WERI-Rb-1 (cell line): ENCODE data around the gene TOM1L2.
A peak's percentile ranks its signal among the peaks of the same experiment; 100 is the strongest.

Experiments used
- DNase-seq: peaks from one replicate; pipeline ENCODE4 v3.0.0-alpha.2; 2020
- H3K27ac ChIP-seq: fragments of 250-450 bp; sonication (Bioruptor Pico); 2 replicates; pipeline ENCODE4 v1.5.1; 2020; ENCODE audit warnings: mild to moderate bottlenecking, moderate library complexity
- H3K27me3 ChIP-seq: fragments of 250-450 bp; sonication (Bioruptor Pico); 2 replicates; pipeline ENCODE4 v1.5.1; 2021; ENCODE audit warnings: mild to moderate bottlenecking, low read depth, moderate library complexity; ENCODE audit not compliant: insufficient read depth, severe bottlenecking
- H3K36me3 ChIP-seq: fragments of 250-450 bp; sonication (Bioruptor Pico); 2 replicates; pipeline ENCODE4 v1.5.1; 2020; ENCODE audit warnings: mild to moderate bottlenecking, moderate library complexity
- H3K4me3 ChIP-seq: 2 replicates; pipeline ENCODE4 v1.5.1; 2011; ENCODE audit warnings: low read depth, mild to moderate bottlenecking, control low read depth, low read length
- H3K9me3 ChIP-seq: fragments of 250-450 bp; sonication (Bioruptor Pico); 2 replicates; pipeline ENCODE4 v1.5.1; 2021; ENCODE audit warnings: mild to moderate bottlenecking, moderate library complexity; ENCODE audit not compliant: severe bottlenecking
- TF ChIP-seq, protein P1 (sequence below): IDR thresholded peaks from 2 replicates; pipeline ENCODE4 v1.5.1; 2011; ENCODE audit warnings: low read depth, mild to moderate bottlenecking, control low read depth, inconsistent platforms, low read length

The TOM1L2 gene

DNA sequence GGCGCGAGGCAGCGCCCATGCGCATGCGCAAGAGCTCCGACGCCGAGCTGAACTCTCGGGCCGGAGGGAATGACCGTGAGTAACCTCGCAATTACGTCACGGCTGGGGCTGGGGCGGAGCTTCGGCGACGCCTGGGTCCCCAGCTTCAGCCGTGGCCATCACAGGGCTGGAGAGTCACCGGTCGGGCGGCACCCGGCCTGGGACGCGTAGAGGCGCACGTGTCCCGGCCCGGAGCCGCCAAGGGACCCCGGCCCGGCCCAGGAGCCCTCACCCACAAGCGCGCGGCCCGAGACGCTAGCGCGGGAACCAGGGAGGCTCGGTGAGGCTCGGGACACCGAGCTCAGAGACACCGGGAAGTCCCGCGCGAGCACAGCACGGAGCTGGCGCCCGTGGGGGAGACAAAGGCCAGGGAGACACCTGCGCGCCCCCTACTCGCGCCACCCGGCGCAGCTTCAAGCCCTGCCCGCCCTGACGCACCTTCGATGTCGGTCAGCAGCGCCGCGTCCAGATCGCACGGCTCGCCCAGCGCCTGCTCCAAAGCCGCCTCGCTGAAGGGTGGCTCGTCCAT, 135.9 kb downstream of the TOM1L2 start:
- H3K4me3 ChIP-seq: peak overlapping the region; percentile 58
- H3K36me3 ChIP-seq: peaks cover 31% of the 10 kb centered on the region
- peak; percentile 97 for DNase-seq
- peak overlapping the region; percentile 94 for H3K27ac ChIP-seq
- H3K9me3 ChIP-seq: no peaks in the 10 kb centered on the region
- H3K27me3 ChIP-seq: no peaks in the 10 kb centered on the region
- TF ChIP-seq, protein P1, sequence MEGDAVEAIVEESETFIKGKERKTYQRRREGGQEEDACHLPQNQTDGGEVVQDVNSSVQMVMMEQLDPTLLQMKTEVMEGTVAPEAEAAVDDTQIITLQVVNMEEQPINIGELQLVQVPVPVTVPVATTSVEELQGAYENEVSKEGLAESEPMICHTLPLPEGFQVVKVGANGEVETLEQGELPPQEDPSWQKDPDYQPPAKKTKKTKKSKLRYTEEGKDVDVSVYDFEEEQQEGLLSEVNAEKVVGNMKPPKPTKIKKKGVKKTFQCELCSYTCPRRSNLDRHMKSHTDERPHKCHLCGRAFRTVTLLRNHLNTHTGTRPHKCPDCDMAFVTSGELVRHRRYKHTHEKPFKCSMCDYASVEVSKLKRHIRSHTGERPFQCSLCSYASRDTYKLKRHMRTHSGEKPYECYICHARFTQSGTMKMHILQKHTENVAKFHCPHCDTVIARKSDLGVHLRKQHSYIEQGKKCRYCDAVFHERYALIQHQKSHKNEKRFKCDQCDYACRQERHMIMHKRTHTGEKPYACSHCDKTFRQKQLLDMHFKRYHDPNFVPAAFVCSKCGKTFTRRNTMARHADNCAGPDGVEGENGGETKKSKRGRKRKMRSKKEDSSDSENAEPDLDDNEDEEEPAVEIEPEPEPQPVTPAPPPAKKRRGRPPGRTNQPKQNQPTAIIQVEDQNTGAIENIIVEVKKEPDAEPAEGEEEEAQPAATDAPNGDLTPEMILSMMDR: no peak

DNA sequence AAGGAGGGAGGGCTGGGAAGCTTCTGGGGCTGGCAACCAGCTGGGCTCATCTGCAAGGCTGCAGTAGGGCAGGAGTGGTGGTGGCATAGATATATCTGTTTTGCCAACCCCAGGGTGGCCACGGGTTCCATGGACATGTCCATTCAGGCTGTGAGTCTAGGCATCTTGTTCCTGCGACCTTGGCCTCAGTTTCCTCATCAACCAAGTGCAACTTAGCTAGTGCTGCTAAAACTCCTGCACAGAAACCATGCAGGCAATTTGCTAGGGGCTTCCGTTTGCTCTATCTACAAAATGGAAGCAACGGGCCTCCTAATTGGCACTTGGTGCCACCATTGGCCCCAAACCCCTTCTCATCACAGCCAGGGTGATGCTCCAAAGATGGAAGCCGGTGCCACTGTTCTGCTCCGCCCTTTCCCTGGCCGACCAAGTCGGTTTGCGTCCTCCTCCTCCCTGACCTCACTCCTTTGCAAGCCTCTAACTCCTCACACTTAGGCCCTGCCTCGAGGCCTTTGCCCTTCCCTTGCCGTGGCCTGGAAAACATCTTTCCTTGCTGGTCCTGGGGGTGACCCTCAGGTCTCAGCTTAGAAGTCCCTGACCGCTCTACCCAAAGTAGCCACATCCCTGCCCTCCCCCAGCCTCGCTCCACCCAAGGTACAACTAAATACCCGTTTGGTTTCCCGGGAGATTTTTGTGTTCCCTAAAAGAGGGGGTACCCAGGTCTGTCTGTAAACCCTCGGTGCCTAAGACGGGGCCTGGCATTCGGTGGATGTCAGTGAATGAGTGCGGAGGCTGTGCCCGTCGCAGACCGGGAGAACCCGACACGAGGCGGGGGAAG, 136.6 kb downstream of the TOM1L2 start:
- TF ChIP-seq, protein P1: no peak
- no peaks in the 10 kb centered on the region for H3K9me3 ChIP-seq
- no peak for DNase-seq
- peak overlapping the region; percentile 58 for H3K4me3 ChIP-seq
- peaks cover 31% of the 10 kb centered on the region for H3K36me3 ChIP-seq
- H3K27me3 ChIP-seq: no peaks in the 10 kb centered on the region
- H3K27ac ChIP-seq: peak overlapping the region; percentile 94

GRCh38 chr17:17834974-17835373, 137.2 kb downstream of the TOM1L2 start:
- no peak overlapping the region for H3K4me3 ChIP-seq
- H3K27ac ChIP-seq: no peak overlapping the region; the same call in 1 of the 2 replicates
- DNase-seq: no peak

DNA sequence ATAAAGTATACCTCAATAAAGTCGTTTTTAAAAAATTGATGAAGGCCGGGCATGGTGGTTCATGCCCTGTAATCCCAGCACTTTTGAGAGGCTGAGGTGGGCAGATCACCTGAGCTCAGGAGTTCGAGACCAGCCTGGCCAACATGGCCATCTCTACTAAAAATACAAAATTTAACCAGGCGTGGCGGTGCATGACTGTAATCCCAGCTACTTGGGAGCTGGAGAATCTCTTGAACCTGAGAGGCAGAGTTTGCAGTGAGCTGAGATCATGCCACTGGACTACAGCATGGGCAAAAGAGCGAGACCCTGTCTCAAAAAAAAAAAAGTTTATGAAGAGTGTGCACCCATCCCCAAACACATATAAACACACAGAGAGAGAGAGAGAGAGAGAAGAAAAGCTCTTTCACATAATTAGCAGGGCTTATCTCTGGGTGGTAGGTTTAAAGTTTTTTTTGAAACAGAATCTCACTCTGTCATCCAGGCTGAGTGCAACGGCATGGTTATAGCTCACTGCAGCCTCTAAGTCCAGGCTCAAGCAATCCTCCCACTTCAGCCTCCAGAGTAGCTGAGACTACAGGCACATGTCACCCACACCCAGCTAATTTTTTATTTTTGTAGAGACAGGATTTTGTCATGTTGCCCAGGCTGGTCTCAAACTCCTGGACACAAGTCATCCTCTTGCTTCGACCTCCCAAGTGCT, 138.4 kb downstream of the TOM1L2 start:
- TF ChIP-seq, protein P1: no peak
- Histone ChIP-seq H3K27me3 (no peaks in the 10 kb centered on the region), H3K4me3 (no peak overlapping the region), H3K27ac (no peak overlapping the region), H3K9me3 (no peaks in the 10 kb centered on the region), H3K36me3 (peaks cover 40% of the 10 kb centered on the region)
- no peak for DNase-seq

More at GRCh38 chr17:17834974-17835373, 137.2 kb downstream of the TOM1L2 start:
- no peaks in the 10 kb centered on the region for H3K27me3 ChIP-seq
- TF ChIP-seq, protein P1: no peak
- H3K36me3 ChIP-seq: peaks cover 32% of the 10 kb centered on the region
- no peaks in the 10 kb centered on the region for H3K9me3 ChIP-seq

GRCh38 chr17:17832032-17832363, 140.2 kb downstream of the TOM1L2 start:
- H3K36me3 ChIP-seq: peaks cover 46% of the 10 kb centered on the region
- H3K9me3 ChIP-seq: no peaks in the 10 kb centered on the region
- no peak for DNase-seq
- TF ChIP-seq, protein P1: no peak
- no peak overlapping the region for H3K4me3 ChIP-seq
- H3K27ac ChIP-seq: peak overlapping the region; percentile 62
- H3K27me3 ChIP-seq: no peaks in the 10 kb centered on the region
